ENCODE data around the gene CCDC116. TPM values are rescaled to one million over a fixed set of nuclear protein-coding genes. Genes with fewer than 3 reads are reported as not detected.

CCDC116 gene
- total RNA-seq, 6 experiments from 2014 or later = not detected

DNA sequence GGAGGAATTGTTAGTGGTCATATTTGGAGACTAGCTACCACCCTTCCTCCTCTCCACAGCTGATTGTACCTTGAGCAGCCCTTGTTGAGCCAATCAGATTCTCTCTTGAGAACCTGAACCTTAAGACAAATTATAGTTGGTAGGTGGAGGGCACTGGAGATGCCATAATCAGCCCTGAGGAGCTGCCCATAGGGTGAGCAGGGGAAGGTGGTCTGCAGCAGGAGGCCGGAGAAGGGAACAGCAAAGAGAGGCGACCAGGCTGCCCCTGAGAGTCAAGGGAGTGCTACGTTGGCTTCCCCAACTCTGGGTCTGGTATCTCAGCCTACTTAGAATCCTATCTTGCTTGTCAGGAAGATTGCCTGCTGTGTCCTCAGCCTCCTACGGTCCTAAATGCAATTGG, 6.8 kb downstream of the CCDC116 start:
- WGBS (ENCODE audit: insufficient coverage, low coverage, low lambda C conversion rate, missing lambda C conversion rate) = 92% methylated on average over 2 of the region's 4 CpGs
- no peak for TF ChIP-seq POLR2A (IDR thresholded peaks at IDR 0.05)
- TF ChIP-seq, protein P1, sequence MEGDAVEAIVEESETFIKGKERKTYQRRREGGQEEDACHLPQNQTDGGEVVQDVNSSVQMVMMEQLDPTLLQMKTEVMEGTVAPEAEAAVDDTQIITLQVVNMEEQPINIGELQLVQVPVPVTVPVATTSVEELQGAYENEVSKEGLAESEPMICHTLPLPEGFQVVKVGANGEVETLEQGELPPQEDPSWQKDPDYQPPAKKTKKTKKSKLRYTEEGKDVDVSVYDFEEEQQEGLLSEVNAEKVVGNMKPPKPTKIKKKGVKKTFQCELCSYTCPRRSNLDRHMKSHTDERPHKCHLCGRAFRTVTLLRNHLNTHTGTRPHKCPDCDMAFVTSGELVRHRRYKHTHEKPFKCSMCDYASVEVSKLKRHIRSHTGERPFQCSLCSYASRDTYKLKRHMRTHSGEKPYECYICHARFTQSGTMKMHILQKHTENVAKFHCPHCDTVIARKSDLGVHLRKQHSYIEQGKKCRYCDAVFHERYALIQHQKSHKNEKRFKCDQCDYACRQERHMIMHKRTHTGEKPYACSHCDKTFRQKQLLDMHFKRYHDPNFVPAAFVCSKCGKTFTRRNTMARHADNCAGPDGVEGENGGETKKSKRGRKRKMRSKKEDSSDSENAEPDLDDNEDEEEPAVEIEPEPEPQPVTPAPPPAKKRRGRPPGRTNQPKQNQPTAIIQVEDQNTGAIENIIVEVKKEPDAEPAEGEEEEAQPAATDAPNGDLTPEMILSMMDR (IDR thresholded peaks at IDR 0.05) = no peak

DNA sequence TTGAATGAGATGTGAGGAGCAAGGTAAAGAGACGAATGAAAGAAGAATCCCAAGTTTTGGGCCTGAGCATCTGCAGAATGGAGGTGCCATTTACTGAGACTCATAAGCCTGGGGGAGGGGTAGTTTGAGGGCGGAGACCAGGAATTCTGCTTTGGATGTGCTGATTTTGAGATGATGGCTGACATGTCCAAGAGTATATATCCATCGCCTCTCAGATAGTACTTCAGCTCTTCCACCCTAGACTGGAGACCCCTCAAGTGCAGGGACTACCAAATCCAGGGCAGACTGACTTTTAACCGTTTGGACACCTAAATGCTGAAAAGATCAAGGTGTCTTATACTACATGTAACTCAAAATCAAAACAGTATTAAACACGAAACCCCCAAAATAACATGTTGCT, 8.2 kb downstream of the CCDC116 start:
- H3K4me1 ChIP-seq = peaks cover 0 to 19% (median 6%) of the 10 kb centered on the region in 4 donors
- H3K36me3 ChIP-seq = peaks cover 0 to 6% (median 1%) of the 10 kb centered on the region in 4 donors
- DNase-seq = no peak
- no peaks in the 10 kb centered on the region for H3K9me3 ChIP-seq
- H3K27me3 ChIP-seq = no peaks in the 10 kb centered on the region
- WGBS (ENCODE audit: insufficient coverage, low coverage, low lambda C conversion rate, missing lambda C conversion rate) = 95% methylated on average over 4 of the region's 5 CpGs
- H3K27ac ChIP-seq = no peak overlapping the region
- no peak for TF ChIP-seq POLR2A (IDR thresholded peaks at IDR 0.05)
- TF ChIP-seq, protein P1 (IDR thresholded peaks at IDR 0.05) = no peak
- intact Hi-C loops (cut with DNase I) = no loop called here
- H3K4me3 ChIP-seq = no peak overlapping the region
- ATAC-seq = no peak

More for the DNA sequence above, 6.8 kb downstream of the CCDC116 start:
- ATAC-seq (no peak), DNase-seq (no peak)
- Histone ChIP-seq H3K27me3 (no peaks in the 10 kb centered on the region), H3K4me1 (peaks cover 0 to 19% (median 6%) of the 10 kb centered on the region in 4 donors), H3K4me3 (no peak overlapping the region), H3K9me3 (no peaks in the 10 kb centered on the region), H3K27ac (no peak overlapping the region), H3K36me3 (peaks cover 0 to 6% (median 1%) of the 10 kb centered on the region in 4 donors)
- intact Hi-C loops (cut with DNase I) = no loop called here

DNA sequence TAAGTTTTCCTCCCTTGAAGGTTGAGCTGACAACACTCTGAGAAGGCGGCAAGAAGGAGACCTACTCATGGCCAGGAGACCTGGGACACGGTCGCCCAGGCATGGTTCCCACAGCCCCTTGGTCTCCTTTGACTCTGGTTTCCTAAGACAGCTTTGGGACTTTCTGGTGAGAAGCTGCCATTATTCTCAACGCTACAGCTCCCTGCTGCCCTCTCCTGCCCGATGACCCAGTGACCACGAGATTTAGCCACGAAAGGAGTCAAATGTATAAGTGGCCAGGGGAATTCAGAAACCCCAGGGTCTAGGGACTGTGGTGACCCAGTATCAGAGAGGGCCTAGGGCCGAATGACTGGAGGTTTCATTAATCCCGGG, 8.8 kb downstream of the CCDC116 start:
- DNase-seq (peak in 2 of 3 donors; percentile 61 to 62), ATAC-seq (peak; percentile 48 to 56 (median 50))
- Histone ChIP-seq H3K27ac (peak overlapping the region in 1 of 3 donors; percentile 45), H3K36me3 (peaks cover 0 to 10% (median 1%) of the 10 kb centered on the region in 4 donors), H3K4me3 (peak overlapping the region; percentile 60 to 95 (median 90)), H3K9me3 (no peaks in the 10 kb centered on the region), H3K4me1 (peaks cover 0 to 22% (median 7%) of the 10 kb centered on the region in 4 donors), H3K27me3 (no peaks in the 10 kb centered on the region)
- under 1% methylated on average over 8 of the region's 9 CpGs for WGBS (ENCODE audit: insufficient coverage, low coverage, low lambda C conversion rate, missing lambda C conversion rate)
- TF ChIP-seq, protein P1 (IDR thresholded peaks at IDR 0.05) = peak; percentile 31 to 46 (median 40)
- TF ChIP-seq POLR2A (IDR thresholded peaks at IDR 0.05) = no peak
- intact Hi-C loops (cut with DNase I) = no loop called here

DNA sequence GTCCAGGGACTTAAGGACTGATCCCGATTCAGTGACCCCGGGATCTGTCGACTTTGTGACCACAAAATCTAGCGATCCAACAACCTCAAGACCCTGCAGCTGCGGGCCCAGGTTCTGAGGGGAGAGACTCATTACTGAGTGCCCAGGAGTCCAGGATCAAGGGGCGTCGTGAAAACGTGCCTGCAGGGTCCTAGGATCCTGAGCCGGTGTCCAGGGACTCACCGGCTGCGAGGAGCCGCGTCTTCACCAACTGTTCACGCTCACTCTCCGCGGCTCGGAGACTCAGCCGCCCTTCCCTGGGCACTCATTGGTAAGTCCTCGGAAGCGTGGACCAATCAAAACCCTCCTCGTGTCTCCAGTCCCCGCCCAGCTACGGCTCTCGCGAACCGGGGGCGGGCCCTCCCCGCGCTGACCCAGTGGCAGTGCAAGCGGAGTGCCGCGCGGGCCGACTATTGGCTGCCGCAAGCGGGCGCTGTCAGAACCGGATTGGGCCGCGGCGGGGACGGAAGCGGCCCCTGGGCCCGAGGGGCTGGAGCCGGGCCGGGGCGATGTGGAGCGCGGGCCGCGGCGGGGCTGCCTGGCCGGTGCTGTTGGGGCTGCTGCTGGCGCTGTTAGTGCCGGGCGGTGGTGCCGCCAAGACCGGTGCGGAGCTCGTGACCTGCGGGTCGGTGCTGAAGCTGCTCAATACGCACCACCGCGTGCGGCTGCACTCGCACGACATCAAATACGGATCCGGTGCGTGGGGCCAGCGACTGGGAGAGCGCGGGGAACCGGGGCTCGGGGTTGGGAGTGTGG, 9.4 kb downstream of the CCDC116 start, which contains the start of gene SDF2L1:
TSS of gene SDF2L1 (plus strand) at position 514 of the 795 bp plus-strand sequence. CDS start at position 549, 35 bp downstream.
- Histone ChIP-seq H3K27me3 (no peaks in the 10 kb centered on the region), H3K9me3 (no peaks in the 10 kb centered on the region), H3K27ac (peak within 1 kb of the TSS in 2 of 3 donors; percentile 13 to 45), H3K36me3 (peaks cover 0 to 11% (median 1%) of the 10 kb centered on the region in 4 donors), H3K4me3 (peak within 1 kb of the TSS; percentile 60 to 95 (median 90)), H3K4me1 (peaks cover 0 to 23% (median 8%) of the 10 kb centered on the region in 4 donors)
- ATAC-seq = peak; percentile 95 to 99 (median 98)
- 0% methylated on average over 14 of the region's 76 CpGs for WGBS (ENCODE audit: insufficient coverage, low coverage, low lambda C conversion rate, missing lambda C conversion rate)
- intact Hi-C loops (cut with DNase I) = no loop called here
- TF ChIP-seq, protein P1 (IDR thresholded peaks at IDR 0.05) = peak; percentile 6 to 65 (median 44)
- peak; percentile 90 for TF ChIP-seq POLR2A (IDR thresholded peaks at IDR 0.05)
- peak; percentile 99 for DNase-seq
